Endothelial cell (in vitro differentiated cells): ENCODE data around the gene AGO4. TPM values are rescaled to one million over a fixed set of nuclear protein-coding genes. Genes with fewer than 3 reads are reported as not detected.
"Not testable (repeated sequence)": the region's sequence is repeated elsewhere in the genome, so short reads cannot be mapped to it uniquely, and the experiment has no call there.

ENCODE experiments used
- DNase-seq: peaks from one replicate; pipeline ENCODE4 v3.0.0; 2021; ENCODE audit warnings: low spot score
- H3K27ac Mint-ChIP-seq: one replicate; pipeline ENCODE4 v1.8.0; 2021; ENCODE audit warnings: mixed read lengths, inconsistent platforms; ENCODE audit not compliant: unreplicated experiment
- H3K27me3 Mint-ChIP-seq: one replicate; pipeline ENCODE4 v1.8.0; 2021; ENCODE audit warnings: mild to moderate bottlenecking, moderate library complexity, mixed read lengths, inconsistent platforms; ENCODE audit not compliant: unreplicated experiment
- H3K36me3 Mint-ChIP-seq: one replicate; pipeline ENCODE4 v1.8.0; 2021; ENCODE audit warnings: mild to moderate bottlenecking, low read depth, mixed read lengths, inconsistent platforms; ENCODE audit not compliant: unreplicated experiment
- H3K4me1 Mint-ChIP-seq: one replicate; pipeline ENCODE4 v1.8.0; 2021; ENCODE audit warnings: mild to moderate bottlenecking, mixed read lengths, inconsistent platforms; ENCODE audit not compliant: unreplicated experiment
- H3K4me3 Mint-ChIP-seq: one replicate; pipeline ENCODE4 v1.8.0; 2021; ENCODE audit warnings: mild to moderate bottlenecking, mixed read lengths, inconsistent platforms; ENCODE audit not compliant: unreplicated experiment
- H3K9me3 Mint-ChIP-seq: one replicate; pipeline ENCODE4 v1.8.0; 2021; ENCODE audit warnings: mixed read lengths, inconsistent platforms; ENCODE audit not compliant: unreplicated experiment
- total RNA-seq: library from RNA; stranded (reverse); fragmentation: NEBNext Ultra II Directional; extraction: Animal tissue kit (Norgen Biotek cat#: 25700); gene quantifications from one replicate; pipeline ENCODE4 v1.2.1, GENCODE V29; 2021; ENCODE audit not compliant: unreplicated experiment
- TF ChIP-seq, protein P1 (sequence below): fragments of 200-600 bp; sonication (generic); IDR thresholded peaks from one replicate; pipeline ENCODE4 v1.5.0; 2021; ENCODE audit warnings: antibody characterized with exemption; ENCODE audit not compliant: unreplicated experiment

AGO4 gene
- total RNA-seq, 1 donor from 2014 or later = 26.6 TPM

GRCh38 chr1:35810096-35810881 is 2.5 kb downstream of the AGO4 start:
- H3K27me3 Mint-ChIP-seq = peaks cover 9% of the 10 kb centered on the region
- H3K4me3 Mint-ChIP-seq = peak overlapping the region; percentile 96
- TF ChIP-seq, protein P1, sequence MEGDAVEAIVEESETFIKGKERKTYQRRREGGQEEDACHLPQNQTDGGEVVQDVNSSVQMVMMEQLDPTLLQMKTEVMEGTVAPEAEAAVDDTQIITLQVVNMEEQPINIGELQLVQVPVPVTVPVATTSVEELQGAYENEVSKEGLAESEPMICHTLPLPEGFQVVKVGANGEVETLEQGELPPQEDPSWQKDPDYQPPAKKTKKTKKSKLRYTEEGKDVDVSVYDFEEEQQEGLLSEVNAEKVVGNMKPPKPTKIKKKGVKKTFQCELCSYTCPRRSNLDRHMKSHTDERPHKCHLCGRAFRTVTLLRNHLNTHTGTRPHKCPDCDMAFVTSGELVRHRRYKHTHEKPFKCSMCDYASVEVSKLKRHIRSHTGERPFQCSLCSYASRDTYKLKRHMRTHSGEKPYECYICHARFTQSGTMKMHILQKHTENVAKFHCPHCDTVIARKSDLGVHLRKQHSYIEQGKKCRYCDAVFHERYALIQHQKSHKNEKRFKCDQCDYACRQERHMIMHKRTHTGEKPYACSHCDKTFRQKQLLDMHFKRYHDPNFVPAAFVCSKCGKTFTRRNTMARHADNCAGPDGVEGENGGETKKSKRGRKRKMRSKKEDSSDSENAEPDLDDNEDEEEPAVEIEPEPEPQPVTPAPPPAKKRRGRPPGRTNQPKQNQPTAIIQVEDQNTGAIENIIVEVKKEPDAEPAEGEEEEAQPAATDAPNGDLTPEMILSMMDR = no peak
- no peak for DNase-seq
- no peak overlapping the region for H3K27ac Mint-ChIP-seq
- H3K36me3 Mint-ChIP-seq = no peaks in the 10 kb centered on the region
- H3K4me1 Mint-ChIP-seq = peaks cover 19% of the 10 kb centered on the region
- H3K9me3 Mint-ChIP-seq = no peaks in the 10 kb centered on the region

GRCh38 chr1:35812754-35813153 is 4.9 kb downstream of the AGO4 start:
- H3K4me3 Mint-ChIP-seq, H3K27me3 Mint-ChIP-seq, DNase-seq, H3K27ac Mint-ChIP-seq, H3K9me3 Mint-ChIP-seq, H3K36me3 Mint-ChIP-seq: not testable (repeated sequence)
- peaks cover 16% of the 10 kb centered on the region for H3K4me1 Mint-ChIP-seq

DNA sequence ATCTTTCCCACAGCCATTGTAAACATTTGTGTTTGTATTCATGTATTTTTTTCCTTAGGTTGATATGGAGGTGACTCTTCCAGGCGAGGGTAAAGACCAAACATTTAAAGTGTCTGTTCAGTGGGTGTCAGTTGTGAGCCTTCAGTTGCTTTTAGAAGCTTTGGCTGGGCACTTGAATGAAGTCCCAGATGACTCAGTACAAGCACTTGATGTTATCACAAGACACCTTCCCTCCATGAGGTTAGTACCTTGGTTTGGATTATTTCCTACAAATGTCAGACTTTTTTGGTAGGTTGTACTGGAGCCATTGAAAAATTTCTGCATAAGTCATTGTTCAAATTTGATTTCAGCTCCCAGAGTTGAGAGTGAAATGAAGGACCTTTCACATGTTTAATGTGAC is 17.4 kb downstream of the AGO4 start:
- H3K27me3 Mint-ChIP-seq = no peaks in the 10 kb centered on the region
- no peak overlapping the region for H3K4me3 Mint-ChIP-seq
- H3K27ac Mint-ChIP-seq = no peak overlapping the region
- TF ChIP-seq, protein P1 = no peak
- DNase-seq = no peak
- peaks cover 9% of the 10 kb centered on the region for H3K36me3 Mint-ChIP-seq
- no peaks in the 10 kb centered on the region for H3K9me3 Mint-ChIP-seq
- no peaks in the 10 kb centered on the region for H3K4me1 Mint-ChIP-seq

DNA sequence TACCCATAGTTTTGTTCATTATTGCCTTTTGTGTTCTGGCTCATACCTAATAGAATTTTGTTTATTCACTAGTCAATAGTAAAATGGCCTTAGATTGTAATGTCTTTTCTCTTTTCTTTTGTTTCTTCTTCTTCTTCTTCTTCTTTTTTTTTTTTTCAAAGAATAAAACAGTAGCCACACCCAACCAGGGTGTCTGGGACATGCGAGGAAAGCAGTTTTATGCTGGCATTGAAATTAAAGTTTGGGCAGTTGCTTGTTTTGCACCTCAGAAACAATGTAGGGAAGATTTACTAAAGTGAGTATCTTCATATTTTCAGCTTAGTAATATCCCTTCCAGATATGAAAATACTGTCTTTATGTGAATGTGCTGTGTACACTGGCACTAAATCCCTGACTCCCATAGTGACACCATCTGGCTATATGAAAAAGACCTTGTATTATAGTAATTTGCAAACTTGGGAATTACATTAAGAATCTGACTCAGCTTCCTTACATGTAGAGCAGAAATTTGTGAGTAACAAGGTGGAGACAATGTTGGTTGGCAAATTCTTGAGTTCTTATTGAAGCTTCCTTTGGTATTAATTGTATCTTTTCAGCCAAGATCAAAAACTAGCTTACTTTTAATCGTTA is 24.6 kb downstream of the AGO4 start:
- Mint-ChIP-seq H3K9me3 (no peaks in the 10 kb centered on the region), H3K4me1 (no peaks in the 10 kb centered on the region), H3K36me3 (peaks cover 35% of the 10 kb centered on the region), H3K4me3 (no peak overlapping the region), H3K27me3 (no peaks in the 10 kb centered on the region), H3K27ac (no peak overlapping the region)
- no peak for DNase-seq
- TF ChIP-seq, protein P1 = no peak

GRCh38 chr1:35833395-35833794 is 25.6 kb downstream of the AGO4 start:
- H3K9me3 Mint-ChIP-seq = no peaks in the 10 kb centered on the region
- DNase-seq = no peak
- no peak overlapping the region for H3K27ac Mint-ChIP-seq
- peaks cover 41% of the 10 kb centered on the region for H3K36me3 Mint-ChIP-seq
- H3K27me3 Mint-ChIP-seq = no peaks in the 10 kb centered on the region
- TF ChIP-seq, protein P1 = no peak
- no peak overlapping the region for H3K4me3 Mint-ChIP-seq
- no peaks in the 10 kb centered on the region for H3K4me1 Mint-ChIP-seq
